ENCODE data around the gene RGS14.

RGS14 gene

DNA sequence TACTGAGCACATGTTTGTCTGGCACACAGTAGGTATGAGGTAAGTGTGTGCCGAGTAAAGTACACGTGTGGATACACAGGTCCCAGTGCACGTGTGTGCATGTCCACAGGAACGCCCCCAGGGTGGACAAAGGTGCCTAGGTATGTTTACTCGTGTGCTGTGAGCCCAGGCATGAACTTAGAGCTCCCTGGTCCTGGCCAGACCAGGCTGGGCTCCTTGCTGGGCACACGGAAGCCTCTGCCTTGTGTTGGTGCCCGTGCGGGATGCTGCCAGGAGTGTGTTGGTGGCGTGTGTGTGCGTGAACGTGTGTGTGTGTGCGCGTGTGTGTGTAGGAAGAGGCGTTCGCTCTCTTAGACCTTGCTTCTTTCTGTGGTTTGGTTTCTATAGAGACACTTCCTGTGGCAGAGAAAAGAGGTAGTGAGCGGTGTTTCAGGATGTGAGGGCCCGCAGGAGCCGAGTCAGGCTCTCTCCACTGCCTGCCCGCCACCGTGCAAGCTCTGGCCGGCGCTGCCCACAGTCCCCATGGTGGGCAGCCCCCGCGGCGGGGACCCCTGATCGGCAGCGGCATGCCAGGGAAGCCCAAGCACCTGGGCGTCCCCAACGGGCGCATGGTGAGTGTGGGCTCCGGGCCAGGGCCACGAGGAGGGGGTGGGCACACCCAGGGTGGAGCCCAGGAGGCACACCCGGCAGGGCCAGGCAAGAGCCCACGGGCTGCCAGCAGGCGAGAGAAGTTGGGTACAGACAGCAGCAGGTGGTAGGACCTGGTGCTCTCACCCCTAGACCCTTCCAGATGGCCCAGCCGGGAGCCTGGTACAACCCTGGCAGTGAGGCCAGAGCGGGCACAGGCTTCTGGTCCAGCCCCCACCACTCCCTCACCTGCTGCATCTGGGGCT is at the start of gene RGS14:
TSS of gene RGS14 (plus strand) at position 466 of the 893 bp plus-strand sequence. CDS start at position 567, 101 bp downstream.
- peak; percentile 89 for DNase-seq

GRCh38 chr5:177308740-177309139 is 49.0 kb upstream of the RGS14 start:
- DNase-seq = no peak

GRCh38 chr5:177309351-177310191 is 48.2 kb upstream of the RGS14 start:
- peak; percentile 52 for DNase-seq

DNA sequence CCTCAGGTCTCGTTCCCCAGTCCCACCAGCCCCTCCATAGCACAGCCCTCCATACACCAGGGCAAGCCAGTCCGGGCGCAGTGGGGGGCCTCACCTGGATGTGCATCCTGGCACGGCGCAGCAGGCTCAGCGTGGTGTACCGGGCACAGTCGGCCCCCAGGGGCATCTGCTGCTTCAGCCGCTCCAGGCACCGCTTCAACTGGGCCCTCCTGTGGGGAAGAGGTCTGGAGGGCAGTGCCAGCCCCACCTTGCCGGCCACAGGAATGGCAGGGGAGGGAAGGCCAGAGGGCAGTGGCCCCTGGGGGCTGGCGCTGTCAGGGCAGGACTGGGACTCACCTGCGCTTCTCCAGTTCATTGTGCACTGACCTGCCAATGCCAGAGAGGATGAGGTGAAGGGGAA is 47.4 kb upstream of the RGS14 start:
- DNase-seq = no peak

DNA sequence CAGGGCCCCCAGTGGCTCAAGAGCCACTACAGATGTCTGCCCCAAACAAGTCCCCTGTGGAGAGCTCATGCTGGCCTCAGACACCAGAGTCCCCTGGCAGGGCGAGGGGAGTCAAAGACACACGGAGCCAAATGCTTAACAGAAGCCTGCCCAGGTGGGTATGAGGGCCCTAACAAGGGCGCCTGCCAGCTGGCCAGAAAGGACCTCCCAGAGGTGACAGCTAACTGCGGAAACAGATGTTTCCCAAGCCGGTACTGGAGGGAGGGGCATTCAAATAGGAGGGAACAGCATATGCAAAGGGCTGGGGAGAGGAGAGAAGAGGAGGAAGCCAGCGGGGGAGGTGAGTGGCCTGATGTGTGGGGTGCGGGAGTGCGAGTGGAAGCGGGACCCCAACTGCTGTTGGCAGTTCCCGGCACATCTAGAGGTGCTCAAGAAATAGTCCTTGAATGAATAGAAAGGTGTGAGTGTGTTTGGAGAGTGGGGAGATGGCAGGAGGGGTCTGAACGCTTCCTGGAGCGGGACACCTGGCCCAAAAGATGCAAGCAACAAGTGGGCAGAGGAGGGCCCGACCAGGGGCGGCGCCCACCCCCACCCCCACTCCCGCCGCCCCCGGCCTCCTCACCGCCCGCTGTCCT is 46.9 kb upstream of the RGS14 start:
- peak; percentile 50 for DNase-seq

GRCh38 chr5:177311392-177311722 is 46.4 kb upstream of the RGS14 start:
- DNase-seq = no peak

GRCh38 chr5:177311723-177312648 is 45.7 kb upstream of the RGS14 start, which contains the start of gene MXD3:
MXD3 (minus strand) TSS chr5:177311898; CDS start chr5:177311830, 68 bp downstream.
- DNase-seq = peak; percentile 95

GRCh38 chr5:177312649-177313181 is 45.0 kb upstream of the RGS14 start:
- peak; percentile 16 for DNase-seq

DNA sequence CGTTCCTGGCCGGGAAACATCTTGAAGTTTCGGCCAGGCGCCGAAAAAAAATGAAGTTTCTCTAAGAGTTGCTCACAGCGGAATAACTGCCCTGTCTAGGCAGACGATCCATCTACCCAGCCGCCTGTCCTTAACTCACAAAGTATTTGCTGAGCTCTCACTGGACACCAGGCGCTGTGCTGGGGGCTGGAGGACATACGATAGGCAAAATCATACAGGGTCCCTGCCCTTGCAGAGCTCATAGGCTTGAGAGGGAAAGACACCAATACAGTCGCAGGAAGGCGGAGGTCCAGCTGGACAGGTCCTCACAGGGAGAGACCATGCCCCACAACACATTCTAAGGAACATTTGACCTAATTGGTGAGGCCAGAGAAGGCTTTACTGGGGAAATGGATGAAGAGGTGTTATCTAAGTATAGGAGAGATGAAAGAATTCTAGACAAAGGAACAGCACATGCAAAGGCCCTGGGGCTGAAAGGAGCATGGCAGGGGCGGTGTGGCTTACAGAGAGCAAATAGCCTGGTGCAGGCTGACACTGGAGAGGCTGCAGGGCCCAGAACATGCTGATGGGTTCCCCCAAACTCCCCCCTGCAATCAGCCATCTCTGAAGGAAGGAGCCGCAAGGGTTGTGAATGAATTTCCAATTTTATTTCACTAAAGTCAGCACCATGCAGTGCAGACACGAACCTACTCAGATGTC is 44.0 kb upstream of the RGS14 start:
- no peak for DNase-seq

DNA sequence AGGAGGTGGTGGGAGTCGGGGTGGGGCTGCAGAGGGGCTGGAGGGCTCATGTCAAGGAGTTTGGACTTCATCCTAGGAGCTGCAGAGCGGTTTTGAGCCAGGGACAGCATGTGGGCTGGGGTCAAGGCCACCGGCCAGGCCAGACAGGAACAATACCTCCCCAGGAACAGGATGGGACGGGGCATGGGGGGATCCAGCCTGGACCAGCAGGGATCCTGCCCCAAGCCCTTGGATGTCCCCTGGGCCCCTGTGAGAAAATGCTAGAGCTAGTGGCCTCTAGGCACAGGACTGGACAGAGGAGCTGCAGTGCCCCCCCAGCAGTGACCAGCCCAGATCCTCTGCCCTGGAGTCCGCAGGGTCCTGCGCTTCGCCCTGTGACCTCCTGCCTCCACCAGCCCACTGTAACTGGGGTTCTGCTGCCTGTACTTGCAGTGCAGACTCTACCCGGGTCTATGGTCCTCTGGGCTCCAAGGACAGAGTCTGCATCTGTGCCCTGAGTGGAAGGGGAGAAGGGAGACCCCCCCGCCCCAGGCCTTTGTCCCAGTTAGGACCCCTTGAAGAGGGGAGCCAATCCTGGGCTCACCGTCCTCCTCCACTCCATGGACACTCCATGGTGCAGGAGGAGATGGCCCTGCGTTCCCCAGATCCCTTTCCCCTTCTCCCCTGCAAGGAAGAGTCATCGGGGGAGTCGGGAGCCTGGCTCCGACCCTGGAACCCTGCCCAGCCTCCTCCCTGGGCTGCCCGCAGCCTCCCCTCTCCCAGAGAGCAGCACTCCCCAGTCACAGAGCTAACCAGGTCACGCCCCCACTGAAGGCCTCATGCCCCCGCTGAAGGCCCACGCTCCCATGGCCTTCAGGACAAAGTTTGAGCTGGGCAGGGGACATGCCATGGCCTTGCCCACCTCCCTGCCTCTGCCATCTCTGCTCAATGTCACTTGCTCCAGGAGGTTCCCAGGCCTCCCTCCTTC is 43.1 kb upstream of the RGS14 start:
- DNase-seq = no peak

GRCh38 chr5:177315411-177315810 is 42.3 kb upstream of the RGS14 start:
- DNase-seq = no peak

DNA sequence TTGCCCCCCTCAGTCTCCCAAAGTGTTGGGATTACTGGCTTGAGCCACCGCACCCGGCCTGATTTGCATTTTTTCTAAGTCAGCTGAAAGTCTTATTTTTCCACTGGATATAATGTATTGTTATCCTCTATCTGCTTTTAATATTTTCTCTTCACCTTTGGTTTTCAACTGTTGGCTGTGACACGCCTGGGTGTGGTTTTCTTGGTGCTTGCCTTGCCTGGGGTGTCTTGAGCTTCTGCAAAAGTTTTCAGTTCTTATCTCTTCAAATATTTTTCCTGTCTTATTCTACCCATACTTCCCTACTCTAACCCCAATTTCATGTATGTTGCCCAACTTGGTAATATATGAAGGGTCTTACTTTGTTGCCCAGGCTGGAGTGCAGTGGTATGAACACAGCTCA is 41.7 kb upstream of the RGS14 start:
- no peak for DNase-seq

DNA sequence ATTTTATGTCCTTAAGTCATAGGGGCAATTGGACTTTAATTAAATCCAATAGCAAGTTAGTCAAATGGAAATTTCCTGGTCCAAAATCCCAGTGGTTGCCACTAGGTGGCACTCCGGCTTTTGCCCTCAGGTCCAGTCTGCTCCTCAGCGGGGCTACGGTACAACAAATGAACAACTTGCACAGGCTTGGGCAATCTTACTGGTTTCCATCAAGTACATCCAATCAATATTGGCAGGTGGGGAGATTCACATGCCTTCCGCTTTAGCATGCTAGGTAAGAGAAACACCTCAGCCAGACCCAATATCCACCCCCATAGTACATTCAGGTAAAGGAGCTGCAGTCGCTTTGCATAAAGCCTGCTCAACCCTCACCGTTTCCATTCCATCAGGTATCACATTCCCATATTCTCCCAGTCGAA is 39.8 kb upstream of the RGS14 start:
- DNase-seq = peak; percentile 65

DNA sequence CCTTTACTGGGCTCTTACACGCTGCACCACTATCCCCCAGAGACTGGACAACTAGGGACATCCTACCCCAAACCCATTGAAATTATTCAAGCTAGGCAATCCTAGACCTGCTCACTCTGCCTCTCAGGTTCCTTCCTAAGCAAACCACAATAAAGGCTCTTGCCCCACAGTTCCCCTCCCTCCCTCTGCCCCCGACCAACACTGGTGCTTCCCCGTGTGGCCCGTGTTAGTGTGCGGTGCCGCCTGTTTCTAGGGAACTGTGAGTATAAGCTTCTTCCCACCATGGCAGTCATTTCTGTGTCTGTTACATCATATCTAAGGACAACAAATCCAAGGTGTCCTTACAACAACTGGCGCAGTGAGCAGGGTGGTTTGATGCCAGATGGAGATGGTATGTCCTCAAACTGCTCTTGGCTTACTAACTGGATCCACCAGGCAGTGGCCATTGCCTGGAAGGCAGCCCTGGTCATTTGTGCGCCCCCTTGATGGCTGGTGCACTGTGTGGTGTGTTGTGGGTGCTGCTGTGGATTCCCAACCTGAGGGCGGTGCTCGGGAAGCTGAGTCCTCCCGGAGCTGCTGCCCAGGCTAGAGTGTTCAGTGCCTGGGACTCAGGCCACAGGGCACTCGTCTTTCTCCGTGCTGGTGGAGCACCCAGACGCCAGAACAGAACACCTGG is 37.7 kb upstream of the RGS14 start:
- DNase-seq = no peak

DNA sequence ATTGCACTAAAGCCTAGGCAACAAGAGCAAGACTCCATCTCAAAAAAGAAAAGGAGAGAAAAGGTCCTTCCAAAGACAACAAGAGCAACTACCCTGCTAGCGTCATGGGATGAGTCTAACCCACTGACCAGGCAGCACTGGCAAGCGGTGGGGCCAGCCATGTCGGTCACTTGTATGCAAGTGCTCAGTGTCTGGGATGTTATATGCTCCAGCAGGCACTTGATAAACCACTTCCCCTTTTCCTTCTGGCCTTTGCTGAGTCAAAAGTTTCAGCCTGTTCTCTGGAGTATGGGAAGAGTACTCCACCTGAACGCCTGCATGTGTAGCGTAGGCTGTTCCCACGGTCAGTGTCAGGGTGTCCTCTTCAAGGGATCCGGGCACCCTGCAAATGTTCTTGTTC is 36.8 kb upstream of the RGS14 start:
- DNase-seq = peak; percentile 35

DNA sequence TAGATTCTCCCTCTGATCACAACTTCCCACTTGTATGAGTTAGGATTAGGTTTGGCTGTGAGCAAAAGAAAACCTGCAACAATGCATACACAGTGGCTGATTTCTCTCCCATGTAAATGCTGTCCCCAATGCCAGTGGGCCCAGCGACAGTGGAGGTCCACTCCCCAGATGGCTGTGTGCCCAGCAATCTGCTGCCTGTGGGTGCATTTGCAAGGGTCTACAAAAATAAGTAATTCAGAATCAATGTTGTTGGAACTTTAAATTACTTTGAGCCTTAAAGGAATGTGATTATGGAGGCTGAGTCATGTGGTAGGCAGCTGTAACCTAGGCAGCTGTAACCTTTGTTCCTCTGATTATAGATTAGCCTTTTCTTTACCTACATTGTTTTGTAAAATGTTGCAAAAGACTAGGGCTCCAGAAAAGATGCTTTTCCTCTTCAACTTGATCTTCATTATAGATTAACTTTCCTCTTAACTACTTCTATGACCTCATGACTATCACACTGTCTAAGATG is 31.8 kb upstream of the RGS14 start:
- no peak for DNase-seq

- no peak for DNase-seq
Observed at GRCh38 chr5:177327539-177328522, 29.9 kb upstream of the RGS14 start.

All from GDM1 (cell line).